ACC112 (cell line): ENCODE data around the gene LEFTY1.

ENCODE experiments used
- H2AFZ ChIP-seq: fragments of 200-600 bp; sonication (generic); one replicate; pipeline ENCODE4 v1.6.0; 2017; ENCODE audit warnings: antibody characterized with exemption, low read length; ENCODE audit not compliant: unreplicated experiment
- H3K27ac ChIP-seq: fragments of 200-600 bp; sonication (generic); 2 replicates; pipeline ENCODE4 v1.5.1; 2014; ENCODE audit warnings: low read depth, mild to moderate bottlenecking, antibody characterized with exemption, low read length, moderate library complexity
- H3K27me3 ChIP-seq: fragments of 200-600 bp; sonication (generic); 2 replicates; pipeline ENCODE4 v1.6.1; 2014; ENCODE audit warnings: mild to moderate bottlenecking, antibody characterized with exemption, low read length, moderate library complexity, mixed read lengths; ENCODE audit not compliant: insufficient read depth
- H3K36me3 ChIP-seq: fragments of 200-600 bp; sonication (generic); 2 replicates; pipeline ENCODE4 v1.6.1; 2016; ENCODE audit warnings: mild to moderate bottlenecking, antibody characterized with exemption, low read length, moderate library complexity, mixed read lengths; ENCODE audit not compliant: insufficient read depth
- H3K4me1 ChIP-seq: fragments of 200-600 bp; sonication (generic); one replicate; pipeline ENCODE4 v1.6.1; 2016; ENCODE audit warnings: low read length, mixed read lengths; ENCODE audit not compliant: insufficient read depth, unreplicated experiment, control insufficient read depth
- H3K4me3 ChIP-seq: fragments of 200-600 bp; sonication (generic); 2 replicates; pipeline ENCODE4 v1.5.1; 2014; ENCODE audit warnings: mild to moderate bottlenecking, low read depth, low read length
- H3K79me2 ChIP-seq: fragments of 200-600 bp; sonication (generic); one replicate; pipeline ENCODE4 v1.6.0; 2016; ENCODE audit warnings: low read length; ENCODE audit not compliant: control insufficient read depth, unreplicated experiment, insufficient read depth

LEFTY1 gene

GRCh38 chr1:225846331-225847310 lies 42.3 kb downstream of the LEFTY1 start:
- Histone ChIP-seq H3K79me2 (no peaks in the 10 kb centered on the region), H3K4me1 (no peaks in the 10 kb centered on the region), H3K27me3 (no peaks in the 10 kb centered on the region), H3K27ac (no peak overlapping the region), H3K4me3 (no peak overlapping the region), H3K36me3 (no peaks in the 10 kb centered on the region; the same call in 1 of the 2 replicates), H2AFZ (no peak overlapping the region)

- Histone ChIP-seq H3K4me3 (no peak overlapping the region), H2AFZ (no peak overlapping the region), H3K79me2 (no peaks in the 10 kb centered on the region), H3K27ac (no peak overlapping the region), H3K4me1 (no peaks in the 10 kb centered on the region), H3K27me3 (no peaks in the 10 kb centered on the region), H3K36me3 (no peaks in the 10 kb centered on the region; the same call in 1 of the 2 replicates)
These were observed 43.2 kb downstream of the LEFTY1 start for GRCh38 chr1:225845571-225846259.

- no peak overlapping the region for H2AFZ ChIP-seq
- no peaks in the 10 kb centered on the region; the same call in 1 of the 2 replicates for H3K36me3 ChIP-seq
- no peaks in the 10 kb centered on the region for H3K27me3 ChIP-seq
- no peaks in the 10 kb centered on the region for H3K4me1 ChIP-seq
- H3K79me2 ChIP-seq, result no peaks in the 10 kb centered on the region
- no peak overlapping the region for H3K4me3 ChIP-seq
- H3K27ac ChIP-seq, result no peak overlapping the region
These were observed 43.8 kb downstream of the LEFTY1 start for GRCh38 chr1:225845097-225845496.

GRCh38 chr1:225844236-225845061 lies 44.5 kb downstream of the LEFTY1 start:
- no peaks in the 10 kb centered on the region; the same call in 1 of the 2 replicates for H3K36me3 ChIP-seq
- no peak overlapping the region for H3K4me3 ChIP-seq
- no peaks in the 10 kb centered on the region for H3K79me2 ChIP-seq
- no peaks in the 10 kb centered on the region for H3K27me3 ChIP-seq
- H2AFZ ChIP-seq, result no peak overlapping the region
- H3K27ac ChIP-seq, result no peak overlapping the region
- no peaks in the 10 kb centered on the region for H3K4me1 ChIP-seq

- H3K4me3 ChIP-seq, result no peak overlapping the region
- no peaks in the 10 kb centered on the region for H3K27me3 ChIP-seq
- no peak overlapping the region for H3K27ac ChIP-seq
- no peaks in the 10 kb centered on the region; the same call in 1 of the 2 replicates for H3K36me3 ChIP-seq
- no peaks in the 10 kb centered on the region for H3K4me1 ChIP-seq
- no peaks in the 10 kb centered on the region for H3K79me2 ChIP-seq
- H2AFZ ChIP-seq, result no peak overlapping the region
These were observed 45.5 kb downstream of the LEFTY1 start for GRCh38 chr1:225843426-225843795.

GRCh38 chr1:225842788-225843425 lies 46.0 kb downstream of the LEFTY1 start:
- Histone ChIP-seq H3K27ac (no peak overlapping the region), H3K4me1 (no peaks in the 10 kb centered on the region), H3K4me3 (no peak overlapping the region)

GRCh38 chr1:225842074-225842473 lies 46.9 kb downstream of the LEFTY1 start:
- H3K36me3 ChIP-seq, result no peaks in the 10 kb centered on the region; the same call in 1 of the 2 replicates
- no peak overlapping the region for H3K27ac ChIP-seq

More at GRCh38 chr1:225842788-225843425, 46.0 kb downstream of the LEFTY1 start:
- Histone ChIP-seq H3K36me3 (no peaks in the 10 kb centered on the region; the same call in 1 of the 2 replicates), H3K79me2 (no peaks in the 10 kb centered on the region), H3K27me3 (no peaks in the 10 kb centered on the region), H2AFZ (no peak overlapping the region)

GRCh38 chr1:225840713-225841112 lies 48.2 kb downstream of the LEFTY1 start:
- Histone ChIP-seq H2AFZ (no peak overlapping the region), H3K4me1 (peaks cover 4% of the 10 kb centered on the region), H3K36me3 (no peaks in the 10 kb centered on the region), H3K79me2 (no peaks in the 10 kb centered on the region), H3K4me3 (no peak overlapping the region), H3K27ac (no peak overlapping the region), H3K27me3 (no peaks in the 10 kb centered on the region)

More at GRCh38 chr1:225842074-225842473, 46.9 kb downstream of the LEFTY1 start:
- H3K27me3 ChIP-seq, result no peaks in the 10 kb centered on the region
- H2AFZ ChIP-seq, result no peak overlapping the region
- H3K79me2 ChIP-seq, result no peaks in the 10 kb centered on the region
- no peaks in the 10 kb centered on the region for H3K4me1 ChIP-seq
- H3K4me3 ChIP-seq, result no peak overlapping the region

- no peaks in the 10 kb centered on the region for H3K36me3 ChIP-seq
- H2AFZ ChIP-seq, result no peak overlapping the region
- H3K4me1 ChIP-seq, result peaks cover 6% of the 10 kb centered on the region
- no peak overlapping the region for H3K4me3 ChIP-seq
- no peaks in the 10 kb centered on the region for H3K27me3 ChIP-seq
- H3K79me2 ChIP-seq, result no peaks in the 10 kb centered on the region
- H3K27ac ChIP-seq, result no peak overlapping the region
These were observed 48.7 kb downstream of the LEFTY1 start for GRCh38 chr1:225840223-225840610.

GRCh38 chr1:225838793-225839192 lies 50.2 kb downstream of the LEFTY1 start:
- Histone ChIP-seq H3K27ac (no peak overlapping the region), H3K4me3 (no peak overlapping the region)

More at GRCh38 chr1:225838793-225839192, 50.2 kb downstream of the LEFTY1 start:
- no peaks in the 10 kb centered on the region for H3K27me3 ChIP-seq
- H3K79me2 ChIP-seq, result no peaks in the 10 kb centered on the region
- H3K36me3 ChIP-seq, result no peaks in the 10 kb centered on the region
- H3K4me1 ChIP-seq, result peaks cover 15% of the 10 kb centered on the region
- no peak overlapping the region for H2AFZ ChIP-seq
